B cell (primary cell): Measurements from ENCODE around the gene ZNF93. TPM values are rescaled to one million over a fixed set of nuclear protein-coding genes. Genes with fewer than 3 reads are reported as not detected.

Experiments used
- ATAC-seq: fragments of 200-7000 bp; cut with Tn5 transposase; one replicate; pipeline ENCODE4 v1.10.0; 2021; ENCODE audit warnings: low read depth, mild to moderate bottlenecking, moderate number of reproducible peaks, moderate library complexity
- CTCF ChIA-PET: fragments of 350-600 bp; sonication (Branson Sonifier 250); formaldehyde crosslinking; loops from one replicate; lab custom pipeline; 2021; ENCODE audit warnings: antibody characterized with exemption, inconsistent platforms; lab: Charles Lee
- POLR2A ChIA-PET: fragments of 350-600 bp; sonication (Branson Sonifier 250); formaldehyde crosslinking; loops from one replicate; lab custom pipeline; 2021; ENCODE audit warnings: antibody characterized with exemption; lab: Charles Lee
- DNase-seq: peaks from one replicate; pipeline ENCODE4 v3.0.0; 2013
- H2AFZ ChIP-seq: 2 replicates; pipeline ENCODE4 v1.6.1; 2012; ENCODE audit warnings: mild to moderate bottlenecking, low read depth, low read length; ENCODE audit not compliant: insufficient read depth, poor library complexity, severe bottlenecking
- H3K27ac ChIP-seq, 2 donors: 1 replicate in 1 of 2; 2 replicates in 1 of 2; pipeline ENCODE4 v1.5.1; 2012 to 2013; ENCODE audit warnings: low read length in 2 of 2, mild to moderate bottlenecking in 2 of 2, moderate library complexity in 1 of 2
- H3K27me3 ChIP-seq, 4 experiments: fragments of 200-600 bp in 1 of 4; sonication (generic) in 1 of 4; replicated peaks in 1 of 4; 1 replicate in 2 of 4; 2 replicates in 2 of 4; pipeline versions ENCODE4 v1.6.1 to v1.7.0; 2013 to 2016; ENCODE audit warnings: low read length in 3 of 4, mild to moderate bottlenecking in 2 of 4, mixed read lengths in 1 of 4, moderate library complexity in 1 of 4; ENCODE audit not compliant: insufficient read depth in 4 of 4, control insufficient read depth in 3 of 4; ENCODE audit errors: control extremely low read depth in 1 of 4
- H3K36me3 ChIP-seq, 2 experiments: replicated peaks in 1 of 2; 1 replicate in 1 of 2; 2 replicates in 1 of 2; pipeline versions ENCODE4 v1.6.1 to v1.7.1; 2013; ENCODE audit warnings: low read length in 1 of 2; ENCODE audit not compliant: insufficient read depth in 2 of 2, control insufficient read depth in 1 of 2; ENCODE audit errors: control extremely low read depth in 1 of 2, extremely low read depth in 1 of 2
- H3K4me1 ChIP-seq, 2 donors: fragments of 200-600 bp in 1 of 2; sonication (generic) in 1 of 2; 1 replicate in 1 of 2; 2 replicates in 1 of 2; pipeline versions ENCODE4 v1.5.1 to v1.6.1; 2013 to 2017; ENCODE audit warnings: low read length in 2 of 2; ENCODE audit not compliant: control insufficient read depth in 2 of 2, insufficient read depth in 2 of 2
- H3K4me2 ChIP-seq: replicated peaks from 2 replicates; pipeline ENCODE3; 2012; ENCODE audit warnings: mild to moderate bottlenecking, low read depth, low read length; ENCODE audit not compliant: poor library complexity, severe bottlenecking
- H3K4me3 ChIP-seq, 5 experiments: fragments of 200-600 bp in 1 of 5; sonication (generic) in 1 of 5; 1 replicate in 3 of 5; 2 replicates in 2 of 5; pipeline versions ENCODE4 v1.5.1 to v1.7.0; 2011 to 2016; ENCODE audit warnings: low read length in 4 of 5, mild to moderate bottlenecking in 4 of 5, low read depth in 2 of 5, control low read depth in 1 of 5, moderate library complexity in 1 of 5; ENCODE audit not compliant: insufficient read depth in 1 of 5; ENCODE audit errors: control extremely low read depth in 1 of 5, extremely low read depth in 1 of 5
- H3K79me2 ChIP-seq: fragments of 200-600 bp; sonication (generic); one replicate; pipeline ENCODE4 v1.6.0; 2016; ENCODE audit warnings: low read length; ENCODE audit not compliant: control insufficient read depth, insufficient read depth
- H3K9ac ChIP-seq: fragments of 200-600 bp; sonication (generic); 2 replicates; pipeline ENCODE4 v1.6.1; 2017; ENCODE audit warnings: mild to moderate bottlenecking, low read length, moderate library complexity
- H3K9me3 ChIP-seq, 3 donors: one replicate each; pipeline versions ENCODE4 v1.6.1 to v1.7.1; 2013; ENCODE audit warnings: low read length in 2 of 3; ENCODE audit not compliant: control insufficient read depth in 2 of 3, insufficient read depth in 1 of 3; ENCODE audit errors: control extremely low read depth in 1 of 3
- H4K20me1 ChIP-seq: 2 replicates; pipeline ENCODE4 v1.6.0; 2012; ENCODE audit warnings: mild to moderate bottlenecking, low read length; ENCODE audit not compliant: insufficient read depth, control insufficient read depth, poor library complexity, severe bottlenecking
- H3K27ac Mint-ChIP-seq: one replicate; pipeline ENCODE4 v1.8.0; 2021; ENCODE audit warnings: mixed read lengths
- H3K27me3 Mint-ChIP-seq: one replicate; pipeline ENCODE4 v1.8.0; 2021; ENCODE audit warnings: mixed read lengths
- H3K4me1 Mint-ChIP-seq: one replicate; pipeline ENCODE4 v1.8.0; 2021; ENCODE audit warnings: mixed read lengths
- H3K4me3 Mint-ChIP-seq: one replicate; pipeline ENCODE4 v1.8.0; 2021; ENCODE audit warnings: mixed read lengths
- H3K9me3 Mint-ChIP-seq: one replicate; pipeline ENCODE4 v1.8.0; 2022; ENCODE audit warnings: mixed read lengths; ENCODE audit not compliant: insufficient read depth
- EZH2 ChIP-seq: IDR thresholded peaks from 2 replicates; pipeline ENCODE4 v1.6.1; 2012; ENCODE audit warnings: borderline replicate concordance, low read depth, mild to moderate bottlenecking, moderate library complexity, low read length; ENCODE audit not compliant: insufficient read depth, poor library complexity, severe bottlenecking
- WGBS: methylation state at CpG from one replicate; pipeline ENCODE4 v1.1.5; 2013; ENCODE audit warnings: missing lambda C conversion rate; ENCODE audit not compliant: insufficient coverage; 5-methylcytosine and 5-hydroxymethylcytosine counted together
- intact Hi-C: fragments of 100-400 bp; cut with micrococcal nuclease; formaldehyde crosslinking; loops from one replicate; pipeline ENCODE4 v1.10.0; 2022
- polyA plus RNA-seq: library from polyadenylated mRNA; depleted of rRNA; stranded (reverse); fragments of >200 nt; gene quantifications from 2 replicates; pipeline ENCODE4 v1.2.3, GENCODE V29; 2012
- total RNA-seq, 2 donors: library from RNA; stranded (reverse); fragments of 120-200 nt in 1 of 2; gene quantifications; 1 replicate in 1 of 2; 2 replicates in 1 of 2; pipeline versions ENCODE4 v1.2.3 to v1.2.4, GENCODE V29; 2013 to 2022
- TF ChIP-seq, protein P1 (sequence below): fragments of 200-600 bp; IDR thresholded peaks from one replicate; pipeline ENCODE4 v1.8.0; 2022; ENCODE audit warnings: antibody characterized with exemption, mild to moderate bottlenecking

Gene ZNF93
- total and polyA plus RNA-seq, 2 donors (not counting 1 experiment from before 2014, with no cell fraction given) = 4.8 to 13.3 TPM

DNA sequence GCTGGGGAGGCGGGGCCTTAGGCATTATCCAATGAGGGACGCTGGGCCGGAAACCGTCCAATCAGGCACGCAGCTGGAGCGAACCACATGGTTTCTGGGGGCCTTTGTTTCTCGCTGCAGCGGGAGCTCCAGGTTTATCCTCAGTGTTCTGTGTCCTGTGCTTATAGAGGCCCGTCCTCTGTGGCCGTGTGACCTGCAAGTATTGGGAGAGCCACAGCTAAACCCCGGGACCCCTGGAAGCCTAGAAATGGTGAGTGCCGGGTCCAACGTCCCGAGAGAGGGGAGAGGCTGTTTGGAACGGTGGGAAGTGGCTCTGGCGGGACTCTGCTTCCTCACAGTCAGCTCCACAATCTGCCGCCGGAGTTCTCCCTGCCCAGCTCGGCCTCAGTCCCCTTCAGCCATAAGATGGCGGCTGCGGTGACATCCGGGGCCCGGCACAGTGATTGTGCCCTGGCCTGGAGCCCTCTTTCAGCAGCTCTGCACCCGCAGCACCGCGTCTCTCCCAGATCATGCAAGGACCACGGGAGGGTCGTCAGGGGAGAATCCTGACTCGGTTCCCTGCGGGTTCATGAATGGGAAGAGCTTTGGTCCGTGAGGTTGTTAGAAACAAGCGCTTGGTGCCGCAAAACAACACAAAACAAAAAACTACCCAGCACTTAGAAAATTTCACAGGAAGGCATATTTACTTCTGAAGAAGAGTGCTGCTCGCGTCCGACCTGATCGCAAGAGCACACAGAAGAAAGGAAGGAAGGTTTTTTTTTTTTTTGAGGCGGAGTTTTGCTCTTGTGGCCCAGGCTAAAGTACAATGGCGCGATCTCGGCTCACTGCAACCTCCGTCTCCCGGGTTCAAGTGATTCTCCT lies 34.8 kb upstream of the ZNF93 start, which contains the start of gene ZNF253:
Gene ZNF253 (plus strand): TSS at position 133 of the 861 bp plus-strand sequence. CDS start 115 bp downstream, at position 248.
- ATAC-seq (peak; percentile 87), DNase-seq (peak; percentile 94)
- Mint-ChIP-seq H3K27me3 (no peaks in the 10 kb centered on the region), H3K4me3 (peak within 1 kb of the TSS; percentile 100), H3K9me3 (no peaks in the 10 kb centered on the region), H3K4me1 (peaks cover 35% of the 10 kb centered on the region), H3K27ac (peak within 1 kb of the TSS; percentile 98)
- peaks cover 43% of the 10 kb centered on the region for H3K79me2 ChIP-seq
- H3K9ac ChIP-seq = peak within 1 kb of the TSS; percentile 89
- peak within 1 kb of the TSS; percentile 84 for H2AFZ ChIP-seq
- H3K36me3 ChIP-seq = no peaks in the 10 kb centered on the region
- POLR2A ChIA-PET = interaction anchor here (0.6 to 2.9 kb wide), 19 partner anchors 10 to 1639 kb away, joined by 3 to 33 read pairs (median 3); partner anchors contain the start of genes ATP13A1, ZNF101, ZNF14 and ZNF429
- H3K4me2 ChIP-seq = peak within 1 kb of the TSS; percentile 85
- H3K27me3 ChIP-seq = no peaks in the 10 kb centered on the region
- H3K27ac ChIP-seq = peak within 1 kb of the TSS; percentile 88 to 91
- CTCF ChIA-PET = interaction anchor here (0.6 to 1.5 kb wide), 6 partner anchors 35 to 173 kb away, joined by 3 to 9 read pairs (median 3); partner anchors contain the start of genes ZNF14, ZNF506, ZNF682 and ZNF93
- 0% methylated on average over 37 of the region's 43 CpGs for WGBS
- H4K20me1 ChIP-seq = peaks cover 5% of the 10 kb centered on the region
- H3K4me3 ChIP-seq = peak within 1 kb of the TSS; percentile 78 to 97 (median 93)
- peaks cover 0 to 5% (median under 1%) of the 10 kb centered on the region in 3 donors for H3K9me3 ChIP-seq
- peaks cover 15 to 19% of the 10 kb centered on the region in 2 donors for H3K4me1 ChIP-seq
- intact Hi-C loops = loop anchor here (1.0 to 10.0 kb wide), 7 partner anchors 34 to 369 kb away; partner anchors contain the start of genes ATP13A1, ZNF506, ZNF682 and ZNF90
- TF ChIP-seq, protein P1, sequence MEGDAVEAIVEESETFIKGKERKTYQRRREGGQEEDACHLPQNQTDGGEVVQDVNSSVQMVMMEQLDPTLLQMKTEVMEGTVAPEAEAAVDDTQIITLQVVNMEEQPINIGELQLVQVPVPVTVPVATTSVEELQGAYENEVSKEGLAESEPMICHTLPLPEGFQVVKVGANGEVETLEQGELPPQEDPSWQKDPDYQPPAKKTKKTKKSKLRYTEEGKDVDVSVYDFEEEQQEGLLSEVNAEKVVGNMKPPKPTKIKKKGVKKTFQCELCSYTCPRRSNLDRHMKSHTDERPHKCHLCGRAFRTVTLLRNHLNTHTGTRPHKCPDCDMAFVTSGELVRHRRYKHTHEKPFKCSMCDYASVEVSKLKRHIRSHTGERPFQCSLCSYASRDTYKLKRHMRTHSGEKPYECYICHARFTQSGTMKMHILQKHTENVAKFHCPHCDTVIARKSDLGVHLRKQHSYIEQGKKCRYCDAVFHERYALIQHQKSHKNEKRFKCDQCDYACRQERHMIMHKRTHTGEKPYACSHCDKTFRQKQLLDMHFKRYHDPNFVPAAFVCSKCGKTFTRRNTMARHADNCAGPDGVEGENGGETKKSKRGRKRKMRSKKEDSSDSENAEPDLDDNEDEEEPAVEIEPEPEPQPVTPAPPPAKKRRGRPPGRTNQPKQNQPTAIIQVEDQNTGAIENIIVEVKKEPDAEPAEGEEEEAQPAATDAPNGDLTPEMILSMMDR = no peak
- TF ChIP-seq EZH2 = no peak
